Pons (tissue), 1 donor: ENCODE results near the gene TGFB1.
A peak's percentile ranks its signal among the peaks of the same experiment; 100 is the strongest.

Experiments used
- DNase-seq: peaks from one replicate; pipeline ENCODE4 v3.0.0-alpha.2; 2016; ENCODE audit warnings: low spot score

The TGFB1 gene

GRCh38 chr19:41321204-41321599 lies 32.5 kb downstream of the TGFB1 start:
- no peak for DNase-seq

GRCh38 chr19:41320568-41320967 lies 33.2 kb downstream of the TGFB1 start:
- DNase-seq, result no peak

- DNase-seq, result no peak
These were observed 33.6 kb downstream of the TGFB1 start for GRCh38 chr19:41320185-41320518.

GRCh38 chr19:41319500-41320184 lies 34.1 kb downstream of the TGFB1 start:
- DNase-seq, result no peak

- no peak for DNase-seq
These were observed 34.8 kb downstream of the TGFB1 start for GRCh38 chr19:41318696-41319499.

GRCh38 chr19:41316306-41316920 lies 37.3 kb downstream of the TGFB1 start:
- no peak for DNase-seq

GRCh38 chr19:41311613-41312012 lies 42.1 kb downstream of the TGFB1 start:
- no peak for DNase-seq

GRCh38 chr19:41311072-41311471 lies 42.6 kb downstream of the TGFB1 start:
- DNase-seq, result no peak

- peak; percentile 82 for DNase-seq
These were observed 43.5 kb downstream of the TGFB1 start, which contains the start of gene CCDC97 for GRCh38 chr19:41310033-41310831. Gene CCDC97, plus strand, starts transcription at chr19:41310172. Its CDS starts 139 bp downstream, at chr19:41310311.

- DNase-seq, result peak; percentile 47
These were observed 44.3 kb downstream of the TGFB1 start for GRCh38 chr19:41309180-41310032.

GRCh38 chr19:41308450-41309179 lies 45.1 kb downstream of the TGFB1 start:
- peak; percentile 95 for DNase-seq

- no peak for DNase-seq
These were observed 45.7 kb downstream of the TGFB1 start for GRCh38 chr19:41307954-41308449.

- no peak for DNase-seq
These were observed 46.4 kb downstream of the TGFB1 start for GRCh38 chr19:41307090-41307875.

GRCh38 chr19:41305927-41306793 lies 47.6 kb downstream of the TGFB1 start:
- no peak for DNase-seq

GRCh38 chr19:41304706-41305483 lies 48.8 kb downstream of the TGFB1 start:
- no peak for DNase-seq

- no peak for DNase-seq
These were observed 49.8 kb downstream of the TGFB1 start for GRCh38 chr19:41303954-41304353.

GRCh38 chr19:41302624-41303351 lies 50.9 kb downstream of the TGFB1 start:
- no peak for DNase-seq
